ENCODE measurements around the gene OSCAR.

OSCAR gene

GRCh38 chr19:54100561-54100960, at the start of gene OSCAR:
TSS of gene OSCAR (minus strand) at chr19:54100803. CDS start at chr19:54100792, 11 bp downstream.
- no peak for DNase-seq

- no peak for DNase-seq
Measured at GRCh38 chr19:54149021-54149812, 48.6 kb upstream of the OSCAR start.

GRCh38 chr19:54148158-54148557, 47.6 kb upstream of the OSCAR start:
- no peak for DNase-seq

GRCh38 chr19:54147676-54148075, 47.1 kb upstream of the OSCAR start:
- no peak for DNase-seq

GRCh38 chr19:54145541-54146158, 45.0 kb upstream of the OSCAR start:
- no peak for DNase-seq

- no peak for DNase-seq
Measured at GRCh38 chr19:54142166-54142780, 41.7 kb upstream of the OSCAR start.

GRCh38 chr19:54141356-54141755, 40.8 kb upstream of the OSCAR start:
- no peak for DNase-seq

- no peak for DNase-seq
Measured at GRCh38 chr19:54138489-54139256, 38.1 kb upstream of the OSCAR start.

- no peak for DNase-seq
Measured at GRCh38 chr19:54137699-54138488, 37.3 kb upstream of the OSCAR start, which contains the start of gene CNOT3. TSS of gene CNOT3 (plus strand) at chr19:54137762. CDS start at chr19:54142979, 5,217 bp downstream.

GRCh38 chr19:54136864-54137698, 36.5 kb upstream of the OSCAR start:
- peak; percentile 100 for DNase-seq

- DNase-seq = no peak
Measured at GRCh38 chr19:54136086-54136863, 35.7 kb upstream of the OSCAR start.

GRCh38 chr19:54133957-54134590, 33.5 kb upstream of the OSCAR start:
- DNase-seq = no peak

- peak; percentile 22 for DNase-seq
Measured at GRCh38 chr19:54133312-54133956, 32.8 kb upstream of the OSCAR start.

- DNase-seq = no peak
Measured at GRCh38 chr19:54129617-54129996, 29.0 kb upstream of the OSCAR start.

GRCh38 chr19:54128796-54129616, 28.4 kb upstream of the OSCAR start:
- no peak for DNase-seq

GRCh38 chr19:54128441-54128725, 27.8 kb upstream of the OSCAR start:
- no peak for DNase-seq

GRCh38 chr19:54127688-54128440, 27.3 kb upstream of the OSCAR start:
- no peak for DNase-seq

- DNase-seq = no peak
Measured at GRCh38 chr19:54125713-54126112, 25.1 kb upstream of the OSCAR start.

Data from hematopoietic multipotent progenitor cell treated with erythropoietin and hydrocortisone succinate and interleukin-3 and kit ligand, for 8 days (in vitro differentiated cells).